Ectodermal cell (in vitro differentiated cells): ENCODE data around the gene CASTOR1.

Experiments used
- H3K27ac ChIP-seq: 2 replicates; pipeline ENCODE4 v1.7.0; 2013; ENCODE audit warnings: mild to moderate bottlenecking, low read depth, low read length; ENCODE audit not compliant: insufficient read depth, poor library complexity, severe bottlenecking
- H3K27me3 ChIP-seq: 2 replicates; pipeline ENCODE4 v1.7.0; 2013; ENCODE audit warnings: mild to moderate bottlenecking, low read length; ENCODE audit not compliant: insufficient read depth, control insufficient read depth, poor library complexity, severe bottlenecking
- H3K36me3 ChIP-seq: one replicate; pipeline ENCODE4 v1.7.0; 2013; ENCODE audit warnings: low read length; ENCODE audit not compliant: control insufficient read depth, insufficient read depth
- H3K4me1 ChIP-seq: one replicate; pipeline ENCODE4 v1.7.0; 2013; ENCODE audit warnings: low read length; ENCODE audit not compliant: control insufficient read depth, insufficient read depth
- H3K4me3 ChIP-seq: 2 replicates; pipeline ENCODE4 v1.7.0; 2013; ENCODE audit warnings: low read depth, low read length, control low read depth; ENCODE audit not compliant: insufficient read depth
- H3K9me3 ChIP-seq: 2 replicates; pipeline ENCODE4 v1.7.0; 2013; ENCODE audit warnings: mild to moderate bottlenecking, low read length, moderate library complexity; ENCODE audit not compliant: control insufficient read depth
- WGBS, 2 experiments: methylation state at CpG; one replicate each; pipeline ENCODE4 v1.1.7; 2013; ENCODE audit warnings: missing lambda C conversion rate in 2 of 2; 5-methylcytosine and 5-hydroxymethylcytosine counted together

CASTOR1 gene

DNA sequence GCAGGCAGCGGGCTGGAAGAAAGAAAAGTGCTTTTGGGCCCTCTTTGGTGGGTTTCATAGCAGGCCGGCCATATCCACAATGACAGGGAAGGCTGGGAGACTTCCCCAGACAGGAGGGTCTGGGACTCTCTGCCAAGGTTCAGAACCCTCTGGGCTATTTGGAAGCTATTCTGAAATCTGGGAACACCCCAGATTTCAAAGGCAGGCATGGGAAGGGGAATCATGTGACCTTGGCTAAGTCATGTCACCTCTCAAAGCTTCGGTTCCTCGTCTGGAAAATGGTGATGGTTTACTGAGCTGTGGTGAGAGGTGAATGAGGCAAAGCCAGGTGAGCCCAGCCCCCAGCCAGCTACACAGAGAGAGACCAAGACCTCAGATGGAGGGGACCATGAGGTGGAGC is 4.6 kb downstream of the CASTOR1 start:
- no peak overlapping the region for H3K27ac ChIP-seq
- 95% methylated on average over 4 of the region's 4 CpGs for WGBS, 2 experiments
- peaks cover 9% of the 10 kb centered on the region for H3K27me3 ChIP-seq
- H3K4me3 ChIP-seq = no peak overlapping the region
- peaks cover 3% of the 10 kb centered on the region for H3K4me1 ChIP-seq
- H3K9me3 ChIP-seq = no peaks in the 10 kb centered on the region
- H3K36me3 ChIP-seq = no peaks in the 10 kb centered on the region

DNA sequence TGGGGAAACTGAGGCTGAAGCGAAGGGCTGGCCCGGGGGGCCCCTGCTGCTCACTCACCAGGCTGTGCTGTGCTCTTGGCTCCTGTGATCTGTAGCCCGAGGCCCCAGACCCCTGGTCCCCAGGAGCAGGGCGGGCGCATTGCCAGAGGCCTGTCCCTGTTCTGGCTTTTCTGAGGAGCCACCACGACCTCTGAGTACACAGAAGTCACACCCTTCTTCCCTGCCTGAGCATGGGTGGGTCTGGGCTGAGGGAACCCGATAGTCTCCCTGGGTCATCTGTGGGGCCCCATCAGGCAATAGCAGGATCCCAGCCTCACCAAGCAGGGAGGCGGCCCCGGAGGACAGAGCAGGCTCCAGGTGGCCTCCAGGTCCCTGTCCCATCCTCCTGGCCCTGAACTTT is 5.1 kb downstream of the CASTOR1 start:
- 92 to 93% methylated on average over 9 of the region's 9 CpGs for WGBS, 2 experiments
- Histone ChIP-seq H3K27ac (no peak overlapping the region), H3K9me3 (no peaks in the 10 kb centered on the region), H3K36me3 (no peaks in the 10 kb centered on the region), H3K4me1 (peaks cover 3% of the 10 kb centered on the region), H3K4me3 (no peak overlapping the region), H3K27me3 (peaks cover 9% of the 10 kb centered on the region)

DNA sequence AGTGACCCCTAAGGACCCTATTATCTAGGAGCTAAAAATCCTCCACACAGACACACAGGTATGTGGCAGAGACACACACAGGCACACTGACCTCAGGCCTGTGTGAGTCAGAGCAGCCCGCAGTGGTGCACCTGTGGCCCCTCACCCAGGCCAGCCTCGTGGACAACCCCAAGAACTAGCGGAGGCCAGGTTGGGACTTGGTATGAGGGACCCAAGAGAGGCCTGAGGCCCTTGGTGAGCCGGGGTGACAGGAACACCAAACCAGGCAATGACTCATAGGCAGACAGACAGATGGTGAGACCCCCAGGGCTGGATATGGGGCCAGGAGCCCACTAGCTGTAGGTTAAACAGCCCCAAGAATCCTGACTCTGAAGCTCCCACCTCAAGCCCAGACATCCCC is 6.0 kb downstream of the CASTOR1 start:
- no peaks in the 10 kb centered on the region for H3K36me3 ChIP-seq
- no peaks in the 10 kb centered on the region for H3K4me1 ChIP-seq
- H3K9me3 ChIP-seq = no peaks in the 10 kb centered on the region
- no peak overlapping the region for H3K27ac ChIP-seq
- no peak overlapping the region for H3K4me3 ChIP-seq
- peaks cover 3% of the 10 kb centered on the region for H3K27me3 ChIP-seq
- 93 to 95% methylated on average over 4 of the region's 4 CpGs for whole genome bisulfite sequencing, 2 experiments

DNA sequence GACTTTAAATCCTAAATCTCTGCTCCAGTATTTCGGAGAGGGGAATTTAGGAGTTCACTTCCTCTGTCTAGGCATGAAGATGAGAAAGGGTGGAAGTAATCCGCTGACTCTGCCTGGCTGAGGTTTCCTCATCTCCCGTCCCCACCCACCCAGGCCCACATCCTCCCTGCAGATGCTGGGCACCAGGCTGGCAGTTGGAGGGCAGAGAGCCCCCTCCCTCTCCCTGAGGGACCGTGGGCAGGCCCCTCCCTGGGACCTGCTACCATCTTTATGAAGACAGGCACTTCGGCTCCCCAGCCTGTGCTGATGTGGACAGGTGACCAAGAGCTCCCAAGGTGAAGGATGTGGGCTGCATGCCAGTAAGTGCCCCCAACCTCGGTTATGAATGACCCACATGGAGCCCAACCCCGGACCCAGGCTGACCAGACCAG is 6.7 kb downstream of the CASTOR1 start:
- Histone ChIP-seq H3K4me3 (no peak overlapping the region), H3K36me3 (no peaks in the 10 kb centered on the region), H3K27me3 (no peaks in the 10 kb centered on the region), H3K9me3 (no peaks in the 10 kb centered on the region), H3K27ac (no peak overlapping the region), H3K4me1 (no peaks in the 10 kb centered on the region)
- WGBS, 2 experiments = 89 to 93% methylated on average over 7 of the region's 7 CpGs

DNA sequence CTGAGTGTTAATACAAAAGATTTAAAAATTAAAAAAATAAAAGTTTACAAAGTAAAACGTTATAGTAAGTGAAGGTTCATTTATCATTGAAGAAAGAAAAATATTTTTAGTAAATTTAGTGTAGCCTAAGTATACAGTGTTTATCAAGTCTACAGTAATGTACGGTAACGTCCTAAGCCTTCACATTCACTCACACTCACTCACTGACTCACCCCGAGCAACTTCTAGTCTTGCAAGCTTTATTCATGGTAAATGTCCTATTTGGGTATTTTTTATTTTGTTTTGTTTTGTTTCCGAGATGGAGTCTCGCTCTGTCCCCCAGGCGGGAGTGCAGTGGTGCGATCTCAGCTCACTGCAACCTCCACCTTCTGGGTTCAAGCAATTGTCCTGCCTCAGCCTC is 8.8 kb downstream of the CASTOR1 start:
- Histone ChIP-seq H3K4me3 (no peak overlapping the region), H3K27ac (no peak overlapping the region), H3K36me3 (no peaks in the 10 kb centered on the region), H3K27me3 (no peaks in the 10 kb centered on the region), H3K9me3 (no peaks in the 10 kb centered on the region), H3K4me1 (no peaks in the 10 kb centered on the region)
- 92 to 96% methylated on average over 7 to 8 of the region's 8 CpGs for WGBS, 2 experiments

DNA sequence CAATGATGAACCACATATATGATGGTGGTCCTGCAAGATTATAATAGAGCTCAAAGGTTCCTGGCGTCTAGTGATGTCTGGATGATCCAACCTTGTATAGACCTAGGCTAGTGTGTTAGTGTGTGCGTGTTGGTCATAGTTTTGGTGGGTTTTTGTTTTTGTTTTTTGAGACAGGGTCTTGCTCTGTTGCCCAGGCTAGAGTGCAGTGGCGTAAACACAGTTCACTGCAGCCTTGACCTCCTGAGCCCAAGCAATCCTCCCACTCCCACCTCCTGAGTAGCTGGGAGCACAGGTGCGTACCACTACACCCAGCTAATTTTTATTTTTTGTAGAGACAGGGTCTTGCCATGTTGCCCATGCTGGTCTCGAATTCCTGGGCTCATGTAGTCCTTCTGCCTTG is 9.4 kb downstream of the CASTOR1 start:
- Histone ChIP-seq H3K9me3 (no peaks in the 10 kb centered on the region), H3K4me1 (no peaks in the 10 kb centered on the region), H3K36me3 (no peaks in the 10 kb centered on the region), H3K4me3 (no peak overlapping the region), H3K27me3 (no peaks in the 10 kb centered on the region), H3K27ac (no peak overlapping the region)
- WGBS, 2 experiments = 90 to 91% methylated on average over 5 of the region's 5 CpGs

DNA sequence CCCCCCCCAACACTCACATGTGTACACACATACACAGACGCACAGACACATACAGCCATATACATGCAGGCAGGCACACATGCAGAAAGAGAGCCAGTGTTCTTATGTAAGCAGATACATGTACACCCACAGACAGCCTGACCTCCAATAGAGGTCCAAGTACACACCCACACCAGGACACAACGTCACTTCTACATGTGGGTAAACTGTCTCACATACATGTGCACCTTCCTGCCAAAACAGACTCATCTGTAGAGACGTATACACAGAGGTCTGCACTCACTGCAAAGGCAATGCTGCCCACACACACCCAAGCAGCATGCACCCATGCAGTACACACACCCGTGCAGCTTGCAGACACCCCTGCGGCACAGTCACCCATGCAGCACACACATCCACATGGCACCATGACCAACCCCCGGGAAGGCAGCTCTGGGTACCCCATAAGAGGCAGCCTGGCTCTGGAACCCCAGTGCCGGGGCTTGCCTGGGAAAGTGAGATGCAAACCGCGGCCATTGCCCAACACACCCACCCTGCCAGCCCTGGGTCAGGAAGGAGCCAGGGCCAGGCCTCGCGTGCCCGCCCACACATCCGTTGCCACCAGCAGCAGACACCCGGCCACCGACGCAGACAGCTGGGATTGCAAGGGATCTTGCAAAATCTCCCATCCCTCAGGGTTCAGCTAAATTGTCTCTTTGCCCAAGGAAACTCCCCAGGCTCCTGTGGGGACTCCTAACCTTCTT is 10.1 kb downstream of the CASTOR1 start:
- H3K9me3 ChIP-seq = no peaks in the 10 kb centered on the region
- no peaks in the 10 kb centered on the region for H3K27me3 ChIP-seq
- H3K4me3 ChIP-seq = no peak overlapping the region
- WGBS, 2 experiments = 84 to 87% methylated on average over 16 of the region's 16 CpGs
- no peaks in the 10 kb centered on the region for H3K4me1 ChIP-seq
- no peaks in the 10 kb centered on the region for H3K36me3 ChIP-seq
- no peak overlapping the region for H3K27ac ChIP-seq

DNA sequence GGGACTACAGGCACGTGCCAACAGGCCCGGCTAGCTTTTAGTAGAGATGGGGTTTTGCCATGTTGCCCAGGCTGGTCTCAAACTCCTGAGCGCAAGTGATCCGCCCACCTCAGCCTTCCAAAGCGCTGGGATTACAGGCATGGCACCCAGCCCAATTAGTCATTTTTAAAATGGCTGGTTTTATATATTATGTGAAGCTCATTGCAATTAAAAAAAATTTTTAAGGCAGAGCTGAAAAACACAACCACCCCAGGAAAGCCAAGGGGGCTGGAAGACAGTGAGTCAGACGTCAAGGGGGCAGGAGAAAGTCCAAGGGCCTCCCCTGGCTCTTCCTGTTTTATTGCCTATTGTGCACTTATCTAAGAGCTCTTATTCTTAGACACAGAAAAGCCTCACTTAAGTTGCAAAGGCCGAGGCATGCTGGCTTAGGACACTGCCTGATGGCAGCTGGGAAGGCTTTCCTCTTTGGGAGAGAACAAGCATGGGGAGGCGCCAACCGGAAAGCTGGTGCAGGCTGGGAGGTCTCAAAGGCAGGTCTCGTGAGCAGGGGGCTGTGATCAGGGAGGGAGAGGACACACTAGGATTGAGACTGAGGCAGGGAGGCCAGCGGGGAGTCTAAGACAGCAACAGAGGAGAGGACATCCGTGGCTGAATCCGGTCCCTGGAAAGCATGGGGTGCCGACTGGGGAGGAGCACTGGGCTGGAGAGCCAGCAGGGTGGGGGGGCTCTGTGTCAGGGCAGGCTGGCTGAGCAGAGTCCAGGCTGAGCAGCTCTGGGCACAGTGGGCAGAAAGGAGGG is 11.6 kb downstream of the CASTOR1 start:
- no peak overlapping the region for H3K4me3 ChIP-seq
- H3K27ac ChIP-seq = no peak overlapping the region
- H3K4me1 ChIP-seq = no peaks in the 10 kb centered on the region
- H3K9me3 ChIP-seq = no peaks in the 10 kb centered on the region
- no peaks in the 10 kb centered on the region for H3K36me3 ChIP-seq
- no peaks in the 10 kb centered on the region for H3K27me3 ChIP-seq
- 61 to 64% methylated on average over 14 of the region's 14 CpGs for WGBS, 2 experiments

DNA sequence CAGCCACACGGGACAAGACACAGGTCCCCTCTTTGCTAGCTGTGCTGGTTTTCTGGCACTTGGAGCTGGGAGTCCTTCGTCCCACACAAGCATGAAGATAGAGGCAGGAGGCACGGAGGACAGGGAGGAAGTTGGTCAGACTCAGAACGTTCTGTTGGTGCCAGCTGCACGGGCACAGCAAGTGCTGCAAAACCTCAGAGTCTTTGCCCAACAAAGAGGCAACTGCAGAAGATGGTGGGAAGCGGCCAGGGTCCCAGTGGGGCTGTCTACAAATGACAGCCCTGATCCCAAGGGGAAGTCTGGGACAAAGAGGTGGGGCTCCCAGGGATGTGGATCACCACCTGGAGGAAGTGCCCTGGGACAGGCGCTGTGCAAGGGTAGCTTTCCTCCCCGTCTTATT is 13.3 kb downstream of the CASTOR1 start:
- WGBS, 2 experiments = 92 to 94% methylated on average over 8 of the region's 8 CpGs

DNA sequence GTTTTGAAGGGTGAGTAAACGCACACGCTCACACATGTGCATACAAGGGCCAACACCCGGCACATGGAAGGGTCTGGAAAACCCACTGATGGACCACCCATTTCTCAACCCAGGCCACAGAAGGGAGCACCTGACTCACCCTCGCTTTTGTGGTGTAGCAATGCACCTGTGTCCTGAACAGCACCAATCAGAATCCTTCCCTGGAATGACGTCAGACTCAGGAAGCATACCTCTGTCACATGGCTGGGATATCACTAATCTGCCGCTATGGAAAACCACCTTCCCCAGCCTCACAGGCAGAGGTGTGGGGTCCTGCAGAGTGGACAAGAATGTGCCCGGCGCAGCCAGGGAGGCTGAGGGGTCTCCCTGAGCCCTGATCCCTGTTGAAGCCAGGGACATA is 13.7 kb downstream of the CASTOR1 start:
- Histone ChIP-seq H3K27ac (no peak overlapping the region), H3K27me3 (no peaks in the 10 kb centered on the region)
- 84 to 89% methylated on average over 8 of the region's 8 CpGs for WGBS, 2 experiments

More for the DNA sequence above, 13.3 kb downstream of the CASTOR1 start:
- H3K36me3 ChIP-seq = no peaks in the 10 kb centered on the region
- H3K4me1 ChIP-seq = no peaks in the 10 kb centered on the region
- H3K4me3 ChIP-seq = no peak overlapping the region
- no peak overlapping the region for H3K27ac ChIP-seq
- no peaks in the 10 kb centered on the region for H3K9me3 ChIP-seq
- H3K27me3 ChIP-seq = no peaks in the 10 kb centered on the region

More for the DNA sequence above, 13.7 kb downstream of the CASTOR1 start:
- no peaks in the 10 kb centered on the region for H3K4me1 ChIP-seq
- no peaks in the 10 kb centered on the region for H3K9me3 ChIP-seq
- H3K36me3 ChIP-seq = no peaks in the 10 kb centered on the region
- H3K4me3 ChIP-seq = no peak overlapping the region
